HCT116 (cell line): ENCODE data around the gene AP1M2. TPM values are rescaled to one million over a fixed set of nuclear protein-coding genes. Genes with fewer than 3 reads are reported as not detected.

Experiments used
- ATAC-seq: fragments of 200-7000 bp; cut with Tn5 transposase; 2 replicates; pipeline ENCODE4 v1.9.1; 2020; ENCODE audit warnings: mild to moderate bottlenecking, moderate library complexity
- BruUV-seq: library from RNA; stranded (reverse); fragments of 400-500 nt; replicated peaks from 2 replicates; lab custom pipeline; 2021; lab: Mats Ljungman, UMichigan
- CTCF ChIA-PET: fragments of 300-600 bp; sonication (Branson Sonifier 250); formaldehyde crosslinking; loops from one replicate; lab custom pipeline; 2021; ENCODE audit warnings: antibody characterized with exemption; lab: Charles Lee
- POLR2A ChIA-PET: fragments of 300-600, 350-600 bp; sonication (Branson Sonifier 250); formaldehyde crosslinking; loops from one replicate; lab custom pipeline; 2021; ENCODE audit warnings: antibody characterized with exemption; lab: Charles Lee
- RAD21 ChIA-PET, 2 experiments: fragments of 300-600 bp; sonication (Branson Sonifier 250); formaldehyde crosslinking; loops; one replicate each; lab custom pipeline; 2023; ENCODE audit warnings: low total read pairs in 2 of 2; ENCODE audit not compliant: uncharacterized antibody in 2 of 2, unreplicated experiment in 2 of 2, low non-redundant PET in 1 of 2; lab: Charles Lee
- DNase-seq: peaks from one replicate; pipeline ENCODE4 v3.0.0-alpha.2; 2010; ENCODE audit warnings: low read depth, low spot score
- H2AFZ ChIP-seq: fragments of 200-600 bp; shearing (Covaris generic), sonication (generic); 2 replicates; pipeline ENCODE4 v1.6.1; 2017; ENCODE audit warnings: low read depth, mixed run types, mixed read lengths, antibody characterized with exemption, low read length; ENCODE audit not compliant: poor library complexity, severe bottlenecking
- H3K27ac ChIP-seq: 2 replicates; pipeline ENCODE4 v1.5.1; 2012; ENCODE audit warnings: low read depth, low read length
- H3K27me3 ChIP-seq: fragments of 200-600 bp; sonication (generic); 2 replicates; pipeline ENCODE4 v1.6.1; 2016; ENCODE audit warnings: mixed run types, low read length, mixed read lengths; ENCODE audit not compliant: insufficient read depth
- H3K36me3 ChIP-seq, 2 experiments: fragments of 200-500 bp in 1 of 2; fragments of 200-600 bp in 1 of 2; sonication (Bioruptor generic) in 1 of 2; sonication (generic) in 1 of 2; 2 replicates each; pipeline versions ENCODE4 v1.5.1 to v1.6.1; 2014 to 2016; ENCODE audit warnings: low read length in 2 of 2, inconsistent platforms in 1 of 2, mixed read lengths in 1 of 2, mixed run types in 1 of 2; ENCODE audit not compliant: insufficient read depth in 2 of 2, control insufficient read depth in 1 of 2
- H3K4me1 ChIP-seq, 2 experiments: fragments of 200-600 bp in 1 of 2; sonication (generic) in 1 of 2; 2 replicates each; pipeline versions ENCODE4 v1.5.1 to v1.6.1; 2012 to 2017; ENCODE audit warnings: low read length in 2 of 2, inconsistent platforms in 1 of 2, mild to moderate bottlenecking in 1 of 2, mixed read lengths in 1 of 2, mixed run types in 1 of 2, moderate library complexity in 1 of 2; ENCODE audit not compliant: insufficient read depth in 2 of 2, control insufficient read depth in 1 of 2
- H3K4me2 ChIP-seq: fragments of 200-600 bp; sonication (generic); 2 replicates; pipeline ENCODE4 v1.6.1; 2017; ENCODE audit warnings: mixed run types, low read length, mixed read lengths
- H3K4me3 ChIP-seq, 2 experiments: fragments of 200-600 bp in 1 of 2; sonication (generic) in 1 of 2; replicated peaks in 1 of 2; 2 replicates each; pipeline ENCODE4 v1.5.1; 2011 to 2016; ENCODE audit warnings: low read length in 2 of 2, control low read depth in 1 of 2, low read depth in 1 of 2, mild to moderate bottlenecking in 1 of 2, mixed read lengths in 1 of 2, mixed run types in 1 of 2
- H3K79me2 ChIP-seq: fragments of 200-600 bp; sonication (generic); 2 replicates; pipeline ENCODE4 v1.6.1; 2017; ENCODE audit warnings: mild to moderate bottlenecking, mixed run types, low read length, moderate library complexity, mixed read lengths; ENCODE audit not compliant: insufficient read depth
- H3K9ac ChIP-seq: fragments of 200-600 bp; sonication (generic); 2 replicates; pipeline ENCODE4 v1.6.1; 2016; ENCODE audit warnings: low read length, mixed read lengths
- H3K9me2 ChIP-seq: fragments of 200-600 bp; sonication (generic), shearing (Covaris generic); 2 replicates; pipeline ENCODE4 v1.6.1; 2017; ENCODE audit warnings: mixed run types, mild to moderate bottlenecking, moderate library complexity; ENCODE audit not compliant: insufficient read depth
- H3K9me3 ChIP-seq, 2 experiments: fragments of 200-500 bp in 1 of 2; fragments of 200-600 bp in 1 of 2; sonication (Bioruptor generic) in 1 of 2; sonication (generic) in 1 of 2; 2 replicates each; pipeline ENCODE4 v1.6.1; 2014 to 2017; ENCODE audit warnings: low read length in 2 of 2, mixed read lengths in 2 of 2, inconsistent platforms in 1 of 2, low read depth in 1 of 2, mild to moderate bottlenecking in 1 of 2, mixed run types in 1 of 2, moderate library complexity in 1 of 2; ENCODE audit not compliant: control insufficient read depth in 1 of 2, insufficient read depth in 1 of 2
- H4K20me1 ChIP-seq: fragments of 200-600 bp; sonication (generic), shearing (Covaris generic); 2 replicates; pipeline ENCODE4 v1.6.1; 2017; ENCODE audit warnings: mixed run types, mild to moderate bottlenecking, moderate library complexity; ENCODE audit not compliant: insufficient read depth
- CBX3 ChIP-seq: IDR thresholded peaks from 2 replicates; pipeline ENCODE4 v1.6.1; 2012; ENCODE audit warnings: low read depth
- CEBPB ChIP-seq: IDR thresholded peaks from 2 replicates; pipeline ENCODE4 v1.6.1; 2012; ENCODE audit warnings: low read depth
- JUND ChIP-seq: IDR thresholded peaks from 2 replicates; pipeline ENCODE4 v1.6.1; 2012
- POLR2A ChIP-seq: IDR thresholded peaks from 2 replicates; pipeline ENCODE4 v1.7.0; 2011; ENCODE audit warnings: borderline replicate concordance; ENCODE audit not compliant: insufficient read depth, insufficient read length; ENCODE audit errors: extremely low read depth
- RAD21 ChIP-seq: IDR thresholded peaks from 2 replicates; pipeline ENCODE4 v1.6.1; 2012; ENCODE audit warnings: low read depth, mild to moderate bottlenecking
- SP1 ChIP-seq: IDR thresholded peaks from 2 replicates; pipeline ENCODE4 v1.6.1; 2012; ENCODE audit warnings: low read depth
- intact Hi-C: fragments of 100-400 bp; cut with micrococcal nuclease; formaldehyde crosslinking; loops from 2 replicates; pipeline ENCODE4 v1.10.0; 2022
- total RNA-seq: library from RNA; stranded (reverse); gene quantifications from one replicate; pipeline ENCODE4 v1.2.1, GENCODE V29; 2021; ENCODE audit not compliant: unreplicated experiment
- TF ChIP-seq, protein P1 (sequence below), 3 experiments: fragments of 200-600 bp in 1 of 3; sonication (generic) in 1 of 3; IDR thresholded peaks in 2 of 3; conservative IDR thresholded peaks in 1 of 3; 2 replicates each; pipeline ENCODE4 v1.5.1; 2012 to 2017; ENCODE audit warnings: low read depth in 2 of 3, low read length in 2 of 3, antibody characterized with exemption in 1 of 3, borderline replicate concordance in 1 of 3, control low read depth in 1 of 3, mild to moderate bottlenecking in 1 of 3, mixed read lengths in 1 of 3, mixed run types in 1 of 3, moderate library complexity in 1 of 3; ENCODE audit not compliant: insufficient read depth in 1 of 3
- TF ChIP-seq, protein P2 (sequence below): IDR thresholded peaks from 2 replicates; pipeline ENCODE4 v1.6.1; 2012
- TF ChIP-seq, protein P3 (sequence below): IDR thresholded peaks from 2 replicates; pipeline ENCODE4 v1.6.1; 2012
- TF ChIP-seq, protein P4 (sequence below): IDR thresholded peaks from 2 replicates; pipeline ENCODE4 v1.6.1; 2011; ENCODE audit warnings: mild to moderate bottlenecking, low read length, moderate library complexity; ENCODE audit not compliant: insufficient replicate concordance; ENCODE audit errors: extremely low read depth

Gene AP1M2
- total RNA-seq, 1 experiment from 2014 or later, result 111 TPM

DNA sequence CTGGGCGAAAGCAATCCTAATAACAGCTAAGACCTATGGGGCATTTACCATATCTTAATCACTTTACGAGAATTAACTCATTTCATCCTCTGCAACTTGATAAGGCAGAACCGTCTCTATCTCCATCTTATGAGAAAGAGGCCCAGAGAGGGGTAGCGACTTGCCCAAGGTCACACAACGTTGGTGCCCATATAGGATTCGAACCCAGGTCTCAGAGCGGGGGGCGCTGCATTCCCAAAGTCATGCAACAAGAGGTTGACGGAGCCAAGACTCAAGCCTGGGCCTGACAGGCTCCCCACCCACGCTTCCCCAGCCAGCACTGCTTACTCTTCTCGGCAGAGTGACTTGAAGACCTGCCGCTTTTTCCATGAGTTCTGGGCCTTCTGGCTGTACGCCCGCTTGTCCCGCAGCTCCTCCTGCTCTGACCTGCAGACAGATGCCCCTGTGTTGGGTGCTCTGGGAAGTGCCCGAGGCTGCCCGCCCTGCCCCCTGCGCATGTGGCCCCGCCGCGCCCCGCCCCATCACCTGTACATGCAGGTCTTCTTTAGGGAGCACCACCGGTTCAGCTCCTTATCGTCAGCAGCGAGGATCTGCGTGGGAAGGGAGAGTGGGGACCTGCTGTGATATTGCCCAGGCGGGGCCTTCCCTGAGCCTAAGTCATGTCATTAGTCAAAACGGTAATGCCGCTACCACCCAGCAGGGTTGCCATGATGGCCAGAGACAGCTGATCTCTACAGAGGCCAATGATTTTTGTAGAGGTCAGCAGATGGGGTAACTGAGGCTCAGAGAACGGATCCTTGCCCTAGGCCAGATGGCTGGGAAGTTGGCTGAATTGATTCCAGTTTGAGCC is 32.1 kb downstream of the AP1M2 start:
- TF ChIP-seq, protein P1, sequence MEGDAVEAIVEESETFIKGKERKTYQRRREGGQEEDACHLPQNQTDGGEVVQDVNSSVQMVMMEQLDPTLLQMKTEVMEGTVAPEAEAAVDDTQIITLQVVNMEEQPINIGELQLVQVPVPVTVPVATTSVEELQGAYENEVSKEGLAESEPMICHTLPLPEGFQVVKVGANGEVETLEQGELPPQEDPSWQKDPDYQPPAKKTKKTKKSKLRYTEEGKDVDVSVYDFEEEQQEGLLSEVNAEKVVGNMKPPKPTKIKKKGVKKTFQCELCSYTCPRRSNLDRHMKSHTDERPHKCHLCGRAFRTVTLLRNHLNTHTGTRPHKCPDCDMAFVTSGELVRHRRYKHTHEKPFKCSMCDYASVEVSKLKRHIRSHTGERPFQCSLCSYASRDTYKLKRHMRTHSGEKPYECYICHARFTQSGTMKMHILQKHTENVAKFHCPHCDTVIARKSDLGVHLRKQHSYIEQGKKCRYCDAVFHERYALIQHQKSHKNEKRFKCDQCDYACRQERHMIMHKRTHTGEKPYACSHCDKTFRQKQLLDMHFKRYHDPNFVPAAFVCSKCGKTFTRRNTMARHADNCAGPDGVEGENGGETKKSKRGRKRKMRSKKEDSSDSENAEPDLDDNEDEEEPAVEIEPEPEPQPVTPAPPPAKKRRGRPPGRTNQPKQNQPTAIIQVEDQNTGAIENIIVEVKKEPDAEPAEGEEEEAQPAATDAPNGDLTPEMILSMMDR (IDR thresholded peaks at IDR 0.05 in 2 of 3, conservative IDR thresholded peaks at IDR 0.05 in 1 of 3; ENCODE audit: borderline replicate concordance in 1 of 3, insufficient read depth in 1 of 3, low read depth in 2 of 3, low read length in 2 of 3), result peak in 2 of 3 experiments; percentile 9 to 31; a peak in 3 of 6 replicates
- no peak for TF ChIP-seq SP1
- Histone ChIP-seq H3K27ac (no peak overlapping the region), H3K79me2 (no peaks in the 10 kb centered on the region; the same call in 1 of the 2 replicates), H3K4me2 (no peak overlapping the region), H3K4me3 (no peak overlapping the region), H3K9ac (no peak overlapping the region), H2AFZ (no peak overlapping the region), H3K9me2 (no peaks in the 10 kb centered on the region), H3K36me3 (peaks cover 23 to 61% of the 10 kb centered on the region in 2 experiments; a peak in 3 of 4 replicates), H3K27me3 (no peaks in the 10 kb centered on the region), H4K20me1 (no peaks in the 10 kb centered on the region), H3K4me1 (no peaks in the 10 kb centered on the region), H3K9me3 (no peaks in the 10 kb centered on the region)
- BruUV-seq, result no TSS peak
- intact Hi-C loops, result no loop called here
- POLR2A ChIA-PET, result no interaction called here
- ATAC-seq (no peak), DNase-seq (no peak)
- CTCF ChIA-PET, result no interaction called here
- RAD21 ChIA-PET, result interaction anchor here in 1 of 2 experiments (0.6 kb wide), 1 partner anchor 308 kb away, joined by 8 read pairs; no protein-coding TSS in a partner anchor

DNA sequence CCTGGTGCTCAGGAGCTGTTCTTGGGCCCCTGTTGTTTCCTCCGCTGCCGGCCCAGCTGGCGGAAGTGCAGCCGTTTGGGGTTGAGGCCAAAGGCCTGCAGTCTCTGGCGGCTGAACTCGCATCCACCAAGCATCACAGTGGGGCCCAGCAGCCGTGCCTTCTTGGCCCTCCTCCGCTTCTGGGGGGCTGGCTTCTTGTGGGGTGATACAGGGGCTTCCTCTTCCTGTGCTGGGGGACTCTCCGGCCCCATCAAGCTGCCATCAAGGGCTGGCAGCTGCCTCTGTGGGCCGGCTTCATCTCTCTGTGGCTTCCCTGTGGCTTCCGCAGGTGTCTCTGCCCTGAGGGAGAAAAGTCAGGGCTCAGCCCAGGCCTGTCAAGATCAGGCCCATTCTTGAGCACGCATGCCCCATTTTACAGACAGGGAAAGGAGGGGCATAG is 33.1 kb downstream of the AP1M2 start:
- POLR2A ChIA-PET, result no interaction called here
- no peak for TF ChIP-seq RAD21
- TF ChIP-seq, protein P1 (IDR thresholded peaks at IDR 0.05 in 2 of 3, conservative IDR thresholded peaks at IDR 0.05 in 1 of 3; ENCODE audit: borderline replicate concordance in 1 of 3, insufficient read depth in 1 of 3, low read depth in 2 of 3, low read length in 2 of 3), result no peak
- TF ChIP-seq, protein P2, sequence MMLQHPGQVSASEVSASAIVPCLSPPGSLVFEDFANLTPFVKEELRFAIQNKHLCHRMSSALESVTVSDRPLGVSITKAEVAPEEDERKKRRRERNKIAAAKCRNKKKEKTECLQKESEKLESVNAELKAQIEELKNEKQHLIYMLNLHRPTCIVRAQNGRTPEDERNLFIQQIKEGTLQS, result no peak
- TF ChIP-seq, protein P3, sequence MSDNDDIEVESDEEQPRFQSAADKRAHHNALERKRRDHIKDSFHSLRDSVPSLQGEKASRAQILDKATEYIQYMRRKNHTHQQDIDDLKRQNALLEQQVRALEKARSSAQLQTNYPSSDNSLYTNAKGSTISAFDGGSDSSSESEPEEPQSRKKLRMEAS, result no peak
- TF ChIP-seq, protein P4, sequence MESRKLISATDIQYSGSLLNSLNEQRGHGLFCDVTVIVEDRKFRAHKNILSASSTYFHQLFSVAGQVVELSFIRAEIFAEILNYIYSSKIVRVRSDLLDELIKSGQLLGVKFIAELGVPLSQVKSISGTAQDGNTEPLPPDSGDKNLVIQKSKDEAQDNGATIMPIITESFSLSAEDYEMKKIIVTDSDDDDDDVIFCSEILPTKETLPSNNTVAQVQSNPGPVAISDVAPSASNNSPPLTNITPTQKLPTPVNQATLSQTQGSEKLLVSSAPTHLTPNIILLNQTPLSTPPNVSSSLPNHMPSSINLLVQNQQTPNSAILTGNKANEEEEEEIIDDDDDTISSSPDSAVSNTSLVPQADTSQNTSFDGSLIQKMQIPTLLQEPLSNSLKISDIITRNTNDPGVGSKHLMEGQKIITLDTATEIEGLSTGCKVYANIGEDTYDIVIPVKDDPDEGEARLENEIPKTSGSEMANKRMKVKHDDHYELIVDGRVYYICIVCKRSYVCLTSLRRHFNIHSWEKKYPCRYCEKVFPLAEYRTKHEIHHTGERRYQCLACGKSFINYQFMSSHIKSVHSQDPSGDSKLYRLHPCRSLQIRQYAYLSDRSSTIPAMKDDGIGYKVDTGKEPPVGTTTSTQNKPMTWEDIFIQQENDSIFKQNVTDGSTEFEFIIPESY, result no peak
- no peak for TF ChIP-seq POLR2A
- TF ChIP-seq CEBPB, result no peak
- TF ChIP-seq JUND, result no peak
- no peak for TF ChIP-seq CBX3

More for the DNA sequence above, 33.1 kb downstream of the AP1M2 start:
- BruUV-seq, result no TSS peak
- no peaks in the 10 kb centered on the region for H3K27me3 ChIP-seq
- H3K4me2 ChIP-seq, result no peak overlapping the region
- RAD21 ChIA-PET, result interaction anchor here (0.6 to 0.7 kb wide), 2 partner anchors 307 to 308 kb away, joined by 3 to 8 read pairs; no protein-coding TSS in a partner anchor
- H3K9me3 ChIP-seq, result no peaks in the 10 kb centered on the region
- 0 out of 2 replicates have a peak overlapping the region, but pooled peaks have one; percentile 11 for H3K27ac ChIP-seq
- H3K9me2 ChIP-seq, result no peaks in the 10 kb centered on the region
- H3K4me1 ChIP-seq, result no peaks in the 10 kb centered on the region
- H4K20me1 ChIP-seq, result no peaks in the 10 kb centered on the region
- DNase-seq, result no peak
- peaks cover 15 to 52% of the 10 kb centered on the region in 2 experiments; a peak in 3 of 4 replicates for H3K36me3 ChIP-seq
- intact Hi-C loops, result no loop called here
- H3K4me3 ChIP-seq, result no peak overlapping the region
- ATAC-seq, result no peak
- H2AFZ ChIP-seq, result no peak overlapping the region
- no peaks in the 10 kb centered on the region; the same call in 1 of the 2 replicates for H3K79me2 ChIP-seq
- CTCF ChIA-PET, result no interaction called here
- no peak overlapping the region for H3K9ac ChIP-seq
